Stimulated activated CD4-positive, alpha-beta T cell treated with anti-CD3 and anti-CD28 coated beads, TNF-alpha, amount 100 ng/mL, for 24 hours (primary cell): ENCODE results near the gene AK5.

Source experiments
- DNase-seq, 3 experiments: peaks; one replicate each; pipeline ENCODE4 v3.0.0-alpha.2; 2020; ENCODE audit warnings: low read depth in 3 of 3

Gene AK5

GRCh38 chr1:77589231-77589630 lies 307.4 kb downstream of the AK5 start:
- DNase-seq = no peak

GRCh38 chr1:77590651-77591050 lies 308.8 kb downstream of the AK5 start:
- DNase-seq = no peak

- no peak for DNase-seq
Observed at GRCh38 chr1:77592906-77593305, 311.1 kb downstream of the AK5 start.

- DNase-seq = no peak
Observed at GRCh38 chr1:77594366-77595112, 312.7 kb downstream of the AK5 start.

GRCh38 chr1:77597310-77597709 lies 315.5 kb downstream of the AK5 start:
- no peak for DNase-seq

- DNase-seq = no peak
Observed at GRCh38 chr1:77605246-77606026, 323.6 kb downstream of the AK5 start.

GRCh38 chr1:77608893-77609292 lies 327.1 kb downstream of the AK5 start:
- DNase-seq = no peak
